Pulmonary artery endothelial cell (primary cell): ENCODE measurements around the gene DYSF. TPM values are rescaled to one million over a fixed set of nuclear protein-coding genes. Genes with fewer than 3 reads are reported as not detected.

Source experiments
- DNase-seq: peaks from one replicate; pipeline ENCODE4 v3.0.0-alpha.2; 2011; ENCODE audit warnings: low read depth, low spot score
- total RNA-seq: library from RNA; depleted of rRNA; stranded (reverse); fragments of >200 nt; gene quantifications from 2 replicates; pipeline ENCODE4 v1.2.3, GENCODE V29; 2014

DYSF gene
- total RNA-seq, 1 donor from 2014 or later: 82.1 TPM

DNA sequence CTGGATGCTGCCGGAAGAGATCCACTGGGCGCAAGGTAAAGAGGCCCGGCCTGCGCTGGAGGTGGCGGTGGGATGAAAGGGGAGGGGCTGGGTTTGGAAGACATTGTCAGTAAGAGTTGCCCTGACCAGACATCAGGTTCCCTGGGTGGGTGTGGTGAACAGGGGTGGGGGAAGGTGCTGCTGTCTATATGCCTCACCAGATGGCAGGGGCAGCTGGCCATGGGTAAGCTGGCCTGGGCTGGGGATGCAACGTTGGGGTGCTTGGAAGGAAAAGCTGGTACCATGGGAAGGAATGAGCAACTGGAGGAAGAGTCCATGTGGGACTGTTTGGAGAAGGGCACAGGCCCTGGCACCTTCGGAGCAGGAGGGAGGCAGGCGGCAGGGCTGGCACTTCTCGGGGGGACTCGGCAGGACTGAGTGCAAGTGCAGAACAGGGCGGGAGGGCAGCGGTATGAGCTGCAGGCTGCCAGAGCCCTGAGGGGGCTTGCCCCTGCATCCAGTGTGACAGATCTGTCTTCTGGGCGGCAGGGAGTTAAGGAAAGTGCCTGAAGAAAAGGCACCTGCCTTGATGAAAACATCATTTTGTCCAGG is 146.4 kb downstream of the DYSF start:
- DNase-seq: no peak

DNA sequence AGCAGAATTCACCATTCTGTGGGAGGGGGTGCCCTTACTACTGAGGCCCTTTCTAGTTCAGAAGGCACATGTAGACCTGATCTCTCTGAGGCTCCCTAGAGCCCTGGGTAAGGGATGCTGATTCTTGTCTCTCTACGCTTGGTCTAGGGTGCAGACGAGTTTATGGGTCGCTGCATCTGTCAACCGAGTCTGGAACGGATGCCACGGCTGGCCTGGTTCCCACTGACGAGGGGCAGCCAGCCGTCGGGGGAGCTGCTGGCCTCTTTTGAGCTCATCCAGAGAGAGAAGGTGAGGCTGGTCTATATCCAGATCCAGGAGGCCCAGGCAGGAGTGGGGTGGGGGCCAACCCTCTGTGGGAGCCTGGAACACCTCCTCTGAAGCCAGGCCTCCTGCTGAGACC is 147.2 kb downstream of the DYSF start:
- DNase-seq: no peak

DNA sequence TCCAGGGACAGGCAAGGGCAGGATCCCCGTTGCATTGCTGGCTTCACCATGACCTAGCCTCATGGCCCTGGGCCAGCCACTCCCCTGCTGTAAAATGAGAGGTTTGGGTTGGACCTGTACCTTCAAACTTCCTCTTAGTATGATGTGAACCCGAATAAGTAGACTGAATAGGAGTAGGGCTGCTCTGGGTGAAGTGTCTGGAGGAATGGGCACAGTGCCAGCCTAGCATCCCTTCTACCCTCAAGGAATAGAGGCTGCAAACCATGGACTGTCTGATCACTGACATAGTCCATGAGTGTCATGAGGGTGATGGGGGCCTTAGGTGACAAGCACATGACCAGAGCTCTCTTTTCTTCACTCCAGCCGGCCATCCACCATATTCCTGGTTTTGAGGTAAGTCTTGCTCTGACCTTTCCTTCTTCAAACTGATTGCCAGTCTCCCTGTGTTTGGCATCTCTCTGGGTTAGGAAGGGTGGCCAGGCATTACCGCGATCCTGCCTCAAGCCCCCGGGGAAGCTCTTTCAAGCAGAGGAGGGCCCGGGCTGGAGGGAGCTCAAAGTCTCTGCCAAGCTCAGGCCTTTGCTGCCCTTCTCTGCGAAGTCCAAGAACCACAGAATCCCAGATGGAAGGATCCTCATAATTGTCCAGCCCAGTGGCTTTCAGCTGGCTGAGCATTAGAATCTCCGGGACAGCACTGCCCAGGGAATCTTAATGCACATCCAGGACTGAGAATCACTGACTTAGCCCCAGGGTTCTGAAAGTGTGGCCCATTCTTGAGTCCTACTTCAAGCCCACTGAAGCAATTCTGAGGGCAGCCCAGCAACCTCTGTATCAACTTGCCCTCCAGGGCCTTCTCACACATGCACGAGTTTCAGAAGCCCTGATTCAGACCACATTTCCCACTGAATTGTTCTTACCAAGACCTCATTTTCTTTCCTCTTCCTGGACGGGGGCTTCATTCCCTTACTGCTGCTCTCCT is 148.1 kb downstream of the DYSF start:
- DNase-seq: no peak

DNA sequence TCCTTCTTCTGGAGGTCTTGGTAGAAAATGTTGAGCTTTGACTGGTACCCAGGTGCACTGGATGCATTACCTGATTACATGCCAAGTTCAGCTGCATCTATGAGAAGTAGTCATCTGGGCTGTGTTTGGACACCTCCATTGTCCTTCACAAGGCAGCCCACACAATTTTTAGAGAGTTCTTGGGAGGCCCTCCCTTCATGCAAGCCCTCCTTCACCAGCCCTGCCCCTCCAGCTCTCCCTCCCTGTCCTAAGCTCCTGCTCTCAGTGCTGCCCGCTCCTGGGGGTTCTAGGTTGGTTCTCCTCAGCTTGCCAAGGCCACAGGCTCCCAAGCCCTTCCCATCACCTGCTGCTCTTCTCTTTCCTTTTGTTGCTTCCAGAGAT is 148.7 kb downstream of the DYSF start:
- no peak for DNase-seq

DNA sequence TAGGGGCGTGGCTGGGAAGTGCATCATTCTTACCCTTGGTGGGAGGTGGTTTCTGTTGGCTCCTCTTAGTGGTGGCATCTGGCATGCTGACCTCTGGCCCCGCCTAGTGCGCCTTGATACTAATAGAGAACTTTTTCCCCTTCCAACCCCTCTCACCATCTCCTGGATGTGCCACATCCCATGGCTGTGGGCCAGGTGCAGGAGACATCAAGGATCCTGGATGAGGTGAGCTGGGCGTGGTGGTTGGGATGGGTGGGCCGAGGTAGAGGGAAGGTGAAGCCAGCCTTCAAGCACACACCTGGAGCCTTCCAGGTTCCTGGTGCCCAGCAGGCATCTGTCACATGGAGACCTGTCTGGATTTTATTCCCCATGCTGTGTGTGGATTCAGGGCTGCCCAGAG is 149.2 kb downstream of the DYSF start:
- DNase-seq: no peak

DNA sequence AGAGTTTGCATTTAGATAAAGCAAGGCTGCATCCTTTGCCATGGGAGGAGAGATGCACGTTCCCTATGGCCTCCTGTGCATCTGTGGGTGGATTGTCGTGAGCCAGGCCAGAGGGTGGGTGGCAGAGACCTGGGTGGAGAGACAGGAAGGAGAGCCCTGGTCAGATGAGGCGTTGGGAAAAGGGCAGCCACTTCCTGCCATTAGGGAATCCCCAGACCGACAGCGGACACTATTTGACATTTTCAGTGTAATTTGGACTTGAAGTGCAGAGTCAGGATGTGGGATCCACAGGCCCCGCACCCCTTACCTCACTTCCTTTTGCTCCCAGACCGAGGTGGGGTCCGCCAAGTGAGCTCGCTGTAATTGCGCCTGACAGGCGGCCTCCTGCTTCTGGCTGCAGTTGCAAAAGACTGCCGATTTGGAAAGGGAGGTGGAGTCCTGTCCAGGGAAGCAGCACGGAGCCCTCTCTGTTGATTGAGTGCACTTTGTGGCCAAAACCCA is 150.0 kb downstream of the DYSF start:
- no peak for DNase-seq

DNA sequence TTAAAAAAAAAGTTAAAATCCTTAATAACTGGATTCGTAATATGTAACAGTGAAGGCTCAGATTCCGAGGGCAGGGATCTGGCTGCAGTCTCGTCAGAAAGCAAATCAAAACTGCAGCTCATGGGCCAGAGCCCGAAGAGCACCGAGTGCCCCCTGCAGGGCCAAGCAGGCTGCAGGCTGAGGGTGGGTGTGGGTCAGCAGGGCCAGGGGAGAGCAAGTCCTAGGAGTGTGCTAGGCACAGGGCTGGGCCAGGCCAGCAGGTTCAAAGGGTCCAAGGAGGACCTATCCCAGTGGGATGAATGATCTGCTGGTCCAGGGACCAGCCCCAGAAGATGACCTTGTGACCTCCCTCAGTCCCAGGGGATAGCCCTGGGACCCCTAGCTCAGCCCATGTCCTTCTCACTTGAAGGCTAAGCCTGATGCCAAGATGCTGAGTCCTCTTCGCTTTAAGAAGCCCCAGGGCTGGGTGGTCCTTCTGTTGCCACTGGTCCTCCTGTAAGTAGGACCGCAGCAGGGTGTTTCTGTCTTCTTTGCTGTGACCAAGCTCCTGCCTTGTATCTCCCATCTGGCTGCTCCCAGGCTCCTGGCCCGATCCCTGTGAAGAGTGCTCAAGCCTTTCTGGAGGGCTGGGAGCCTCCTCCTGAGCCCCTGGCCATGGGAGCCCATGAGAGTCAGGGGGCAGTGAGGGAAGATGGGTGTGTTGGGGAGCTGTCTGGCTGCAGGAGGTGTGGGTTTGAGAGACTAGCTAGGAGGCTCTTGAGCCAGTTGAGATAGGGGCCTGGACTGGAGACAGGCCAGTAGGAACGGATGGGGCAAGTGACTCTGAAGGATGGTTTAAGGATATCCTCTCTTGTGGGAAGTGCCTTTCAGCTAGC is 150.7 kb downstream of the DYSF start:
- DNase-seq: no peak

DNA sequence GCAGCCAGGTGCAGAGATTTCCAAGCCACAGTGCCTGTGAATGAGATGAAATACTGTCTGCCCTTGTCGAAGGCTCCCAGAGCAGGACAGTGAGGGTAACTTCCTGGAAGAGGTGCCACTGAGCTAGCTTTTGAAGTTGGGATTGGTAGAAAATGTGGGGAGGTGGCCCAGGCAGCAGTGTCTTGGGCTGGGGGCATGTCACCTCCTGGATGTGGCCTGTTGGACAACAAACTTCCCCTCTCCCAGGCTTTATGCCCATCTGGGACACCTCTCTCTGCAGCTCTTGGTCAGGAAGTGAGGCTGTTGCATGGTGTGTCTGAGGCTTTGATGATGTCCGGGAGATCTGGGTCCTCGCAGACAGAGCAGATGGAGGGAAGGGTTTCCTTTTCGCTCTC is 151.4 kb downstream of the DYSF start:
- DNase-seq: no peak

DNA sequence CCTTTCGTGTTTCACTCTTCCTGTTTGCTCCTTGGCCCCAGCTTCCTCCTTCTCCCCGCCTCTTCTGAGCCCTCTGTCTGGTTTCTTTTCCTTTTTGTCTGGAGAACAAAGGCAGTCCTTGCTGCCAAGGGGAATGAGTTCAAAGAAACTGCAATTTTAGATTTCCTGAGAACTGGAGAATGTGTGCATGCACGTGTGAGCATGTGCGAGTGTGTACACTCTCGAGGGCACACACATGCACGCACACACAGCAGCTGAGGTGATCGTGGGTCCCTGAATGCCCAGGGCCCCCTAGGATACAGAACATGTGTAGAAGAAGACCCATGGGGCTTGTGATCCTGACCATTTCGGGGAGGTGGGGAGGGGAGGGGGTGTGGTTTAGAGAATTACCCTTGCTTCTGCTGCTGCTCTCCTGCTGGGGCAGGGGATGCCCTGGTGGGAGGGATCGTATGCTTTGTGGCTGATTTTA is 151.8 kb downstream of the DYSF start:
- peak; percentile 55 for DNase-seq

DNA sequence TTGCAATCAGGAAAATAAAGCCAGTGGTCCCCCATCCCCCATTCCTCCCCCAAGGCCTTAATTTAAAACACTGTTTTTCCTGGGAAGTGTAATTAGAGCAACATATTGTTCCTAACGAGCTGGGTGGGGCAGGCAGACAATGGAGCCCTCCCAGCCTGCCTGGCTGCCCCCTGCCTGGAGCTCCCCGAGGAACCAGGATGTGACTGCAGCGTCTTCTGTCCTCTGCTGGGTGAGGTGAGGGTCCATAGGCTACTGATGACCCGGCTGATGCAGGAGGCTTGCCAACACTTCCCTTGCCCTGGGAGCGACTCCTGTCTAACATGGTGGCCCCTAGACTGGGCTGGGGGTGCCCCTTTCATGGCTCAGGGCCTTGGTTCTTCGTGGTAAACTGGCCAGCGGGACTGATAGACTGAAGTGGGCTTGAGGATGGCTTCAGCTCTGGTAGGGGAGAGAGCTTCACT is 152.4 kb downstream of the DYSF start:
- DNase-seq: no peak

DNA sequence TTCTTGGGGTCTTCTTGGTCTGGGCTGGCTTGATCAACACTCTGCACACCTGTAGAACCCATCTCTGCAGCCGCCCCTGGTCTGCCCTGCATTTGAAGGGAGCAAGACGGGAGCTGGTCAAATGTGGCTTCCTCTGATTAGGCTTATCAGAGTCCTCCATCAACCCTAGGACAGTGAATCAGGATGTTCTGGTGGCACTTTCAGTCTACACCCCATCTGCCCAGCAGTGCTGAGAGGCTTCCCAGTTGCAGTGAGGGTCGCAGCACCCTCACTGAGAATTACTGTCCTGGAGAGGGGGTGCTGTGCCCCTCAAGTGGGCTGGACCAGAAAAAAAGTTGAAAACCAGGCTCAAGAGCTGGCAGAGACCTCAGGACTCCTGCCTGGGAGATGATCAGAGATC is 152.9 kb downstream of the DYSF start:
- DNase-seq: no peak

DNA sequence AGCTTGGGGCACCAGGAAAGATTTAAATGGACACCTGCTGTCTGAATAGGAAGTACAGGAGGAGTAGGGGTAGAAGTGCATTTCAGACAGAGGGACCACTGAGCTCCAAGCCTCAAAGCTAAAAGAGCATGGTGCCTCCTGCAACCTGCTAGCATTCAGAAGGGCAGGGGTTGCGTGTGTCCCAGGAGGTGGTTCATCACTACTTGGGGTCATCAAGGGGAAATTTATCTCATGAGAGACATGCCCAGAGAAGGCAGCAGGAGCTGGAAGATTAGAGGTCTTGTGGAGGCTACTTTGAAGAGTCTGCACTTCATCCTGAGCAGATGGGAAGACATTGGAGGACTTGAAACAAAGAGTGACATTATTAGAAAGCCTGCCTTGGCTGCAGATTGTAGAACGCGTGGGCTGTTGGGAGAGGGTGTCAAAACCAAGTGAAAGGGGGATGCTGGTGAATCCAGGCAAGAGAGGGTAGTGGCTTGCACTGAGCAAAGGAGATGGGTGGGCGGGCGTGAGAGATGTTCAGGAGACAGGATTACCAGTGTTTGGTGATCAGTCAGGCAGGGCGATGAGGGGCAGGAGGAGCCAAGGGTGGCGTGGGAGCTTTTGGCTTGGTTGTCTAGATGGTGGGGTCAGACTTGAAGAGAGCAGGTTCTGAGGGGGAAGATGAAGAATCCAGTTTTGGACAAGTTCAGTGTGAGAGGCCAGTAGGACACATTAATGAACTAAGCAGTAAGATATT is 154.0 kb downstream of the DYSF start:
- no peak for DNase-seq

DNA sequence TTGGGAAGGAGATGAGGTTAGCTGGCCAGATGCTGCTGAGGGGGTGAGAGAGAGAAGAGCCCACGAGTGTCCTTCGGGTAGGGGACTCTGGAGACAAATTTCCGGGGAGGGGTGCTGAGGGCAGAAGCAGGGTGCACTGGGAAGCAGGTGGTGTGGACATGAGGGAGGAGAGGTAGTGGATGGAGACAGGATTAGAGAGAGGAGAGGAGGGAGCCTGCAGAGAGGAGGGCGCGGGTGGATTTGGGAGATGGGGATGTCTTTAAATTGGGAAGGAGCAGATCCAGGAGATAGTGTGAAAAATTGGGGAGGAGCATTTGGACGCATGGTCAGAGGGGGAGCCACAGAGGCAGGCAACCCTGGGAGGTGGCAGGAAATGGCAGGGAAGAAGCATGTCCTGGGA is 154.7 kb downstream of the DYSF start:
- DNase-seq: no peak

DNA sequence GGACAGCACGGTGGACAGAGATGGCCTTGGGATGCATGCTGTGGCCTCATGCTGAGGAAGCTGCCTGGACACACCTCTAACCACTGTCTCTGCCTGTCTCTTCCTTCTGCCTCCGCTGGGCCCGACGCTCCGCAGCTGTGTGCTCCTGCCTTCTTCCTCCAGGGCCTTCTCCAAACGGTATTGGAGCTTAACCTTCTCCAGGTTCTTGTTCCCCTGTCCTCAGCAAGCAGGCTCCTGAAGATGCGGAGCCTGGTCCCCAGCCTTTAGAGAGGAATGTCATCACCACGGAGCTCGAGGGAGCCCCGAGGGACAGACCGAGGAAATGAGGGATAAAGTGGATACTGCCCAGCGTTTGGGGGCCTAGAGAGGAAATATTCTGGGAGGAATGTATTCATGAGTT is 155.1 kb downstream of the DYSF start:
- DNase-seq: no peak

DNA sequence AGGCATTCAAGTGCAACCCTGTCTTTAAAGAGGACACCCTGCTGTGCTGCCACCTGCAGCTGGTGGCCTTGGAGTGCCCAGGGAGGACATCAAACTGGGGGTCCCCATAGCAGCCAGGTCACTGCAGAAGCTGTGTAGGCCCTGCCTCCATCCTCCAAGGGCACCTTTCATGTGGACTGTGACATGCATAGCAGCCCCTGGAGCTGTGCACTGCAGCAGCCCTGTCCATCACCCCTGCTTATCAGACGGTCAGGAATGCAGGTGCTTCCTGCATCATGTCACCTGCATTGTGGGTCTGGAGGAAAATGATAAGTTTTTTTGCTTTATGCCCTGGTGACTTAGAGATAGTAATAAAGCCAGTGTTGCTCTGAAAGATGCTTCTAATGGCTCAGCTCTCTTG is 155.7 kb downstream of the DYSF start:
- no peak for DNase-seq

DNA sequence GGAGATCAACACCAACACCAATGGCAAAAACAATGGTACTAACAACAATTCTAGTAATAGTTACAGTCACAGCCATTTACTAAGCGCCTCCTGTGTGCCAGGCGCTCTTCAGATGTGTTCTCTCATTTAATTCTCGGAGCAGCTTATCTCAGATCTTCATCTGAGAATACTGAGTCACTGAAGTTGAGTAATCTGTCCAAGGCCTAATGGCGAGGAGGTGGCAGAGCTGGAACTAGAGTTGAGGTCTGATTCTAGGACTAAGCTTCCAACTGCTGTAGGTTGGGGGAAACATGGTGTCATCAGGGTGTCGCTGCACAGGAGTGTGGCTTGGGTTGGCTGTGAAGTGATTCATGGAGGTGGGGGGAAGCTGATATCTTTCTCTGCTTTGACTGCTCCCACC is 156.1 kb downstream of the DYSF start:
- DNase-seq: no peak

DNA sequence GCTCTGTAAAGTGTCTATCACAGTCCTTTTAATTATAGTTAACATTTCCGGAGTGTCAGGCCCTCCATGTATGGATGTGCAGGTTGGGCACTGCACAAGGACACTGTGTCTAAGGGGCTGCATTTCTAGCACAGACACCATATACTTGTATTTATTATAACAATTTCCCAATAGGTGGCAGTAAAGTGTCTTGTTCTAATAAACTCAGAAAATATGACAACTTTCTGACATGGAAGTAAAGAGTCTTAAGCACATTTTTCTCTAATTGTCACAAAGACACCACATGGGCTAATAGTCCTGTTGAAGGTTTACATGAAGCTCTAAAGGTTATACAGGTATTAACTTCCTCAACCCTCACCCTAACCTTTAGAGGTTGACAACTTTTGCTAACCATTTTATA is 156.6 kb downstream of the DYSF start:
- no peak for DNase-seq

DNA sequence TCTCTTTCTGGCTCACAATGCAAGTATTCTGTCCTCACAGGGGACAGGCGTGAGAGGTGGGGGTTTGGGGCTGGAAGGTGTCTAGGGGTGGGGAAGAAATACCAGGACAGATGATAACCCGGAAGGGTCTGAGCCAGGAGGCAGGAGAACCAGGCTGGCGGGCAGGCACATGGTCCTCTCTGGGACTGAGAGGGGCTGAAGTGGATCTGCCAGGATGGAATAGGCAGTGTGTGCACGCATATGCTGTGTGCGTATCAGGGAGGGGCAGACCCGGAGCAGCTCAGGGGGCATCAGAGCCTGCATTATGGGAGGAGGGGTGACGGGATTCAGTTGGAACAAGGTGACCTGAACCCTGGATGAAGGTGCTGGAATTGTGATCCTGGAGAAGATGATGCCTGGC is 157.3 kb downstream of the DYSF start:
- DNase-seq: no peak

DNA sequence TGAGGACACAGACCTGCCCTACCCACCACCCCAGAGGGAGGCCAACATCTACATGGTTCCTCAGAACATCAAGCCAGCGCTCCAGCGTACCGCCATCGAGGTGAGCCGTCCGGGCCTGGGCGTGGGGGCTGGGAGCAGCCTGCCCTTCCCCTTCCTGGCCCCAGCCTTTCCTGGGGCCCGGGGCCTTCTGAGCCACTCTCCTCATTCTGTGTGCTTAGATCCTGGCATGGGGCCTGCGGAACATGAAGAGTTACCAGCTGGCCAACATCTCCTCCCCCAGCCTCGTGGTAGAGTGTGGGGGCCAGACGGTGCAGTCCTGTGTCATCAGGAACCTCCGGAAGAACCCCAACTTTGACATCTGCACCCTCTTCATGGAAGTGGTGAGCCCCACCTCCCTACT is 157.9 kb downstream of the DYSF start:
- no peak for DNase-seq

DNA sequence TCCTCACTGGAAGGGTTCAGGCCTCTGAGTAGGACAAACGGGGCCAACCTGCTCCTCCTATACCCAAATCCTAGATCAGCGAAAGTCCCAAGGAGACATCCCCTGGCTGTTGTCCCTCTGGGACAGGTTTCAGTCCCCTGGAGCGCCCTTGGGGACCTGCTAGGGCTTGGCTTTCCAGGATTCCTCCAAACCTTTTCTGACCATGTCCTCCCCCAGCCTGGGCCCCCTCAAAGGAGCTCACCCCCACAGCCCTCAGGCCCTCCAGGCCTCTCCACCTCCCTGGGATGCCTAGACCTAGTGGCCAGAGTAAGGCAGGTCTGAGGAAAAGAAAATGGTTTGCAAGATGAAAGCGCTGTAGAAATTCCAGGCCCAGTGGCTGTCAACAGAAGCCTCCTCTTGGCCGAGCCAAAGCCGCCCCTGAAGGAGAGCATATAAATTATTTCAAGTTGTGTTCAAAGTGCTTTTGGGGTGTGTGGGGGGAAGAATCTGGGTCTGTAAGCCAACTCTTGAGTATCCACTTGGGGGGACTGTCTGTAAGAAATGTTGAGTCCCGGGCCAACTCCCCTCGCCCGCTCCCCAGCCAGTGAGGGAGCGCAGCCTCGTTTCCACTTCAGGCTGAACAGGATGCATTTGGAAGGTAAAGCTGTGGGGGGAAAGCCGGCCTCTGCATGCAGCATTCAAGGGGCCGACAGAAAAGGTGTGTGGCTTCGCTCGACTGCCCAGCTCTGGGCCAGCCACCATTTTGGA is 158.6 kb downstream of the DYSF start:
- DNase-seq: no peak
